HG03045 (cell line): Measurements from ENCODE around the gene PHLDB3.
A peak's percentile ranks its signal among the peaks of the same experiment; 100 is the strongest.
"Not testable (repeated sequence)": the region's sequence is repeated elsewhere in the genome, so short reads cannot be mapped to it uniquely, and the experiment has no call there.

Experiments
- ATAC-seq: cut with Tn5 transposase; IDR thresholded peaks from one replicate; pipeline ENCODE4 v1.9.1; 2021; ENCODE audit warnings: mild to moderate bottlenecking, moderate library complexity; ENCODE audit not compliant: unreplicated experiment

PHLDB3 gene

GRCh38 chr19:43504426-43505185 lies at the start of gene PHLDB3:
PHLDB3 (minus strand) TSS chr19:43504746; CDS start chr19:43504118, 628 bp downstream.
- peak; percentile 17 for ATAC-seq

- ATAC-seq, result no peak
Measured at GRCh38 chr19:43553656-43554055, 49.1 kb upstream of the PHLDB3 start.

- ATAC-seq, result no peak
Measured at GRCh38 chr19:43552616-43553015, 48.1 kb upstream of the PHLDB3 start.

- ATAC-seq, result no peak
Measured at GRCh38 chr19:43552198-43552450, 47.6 kb upstream of the PHLDB3 start.

- no peak for ATAC-seq
Measured at GRCh38 chr19:43551399-43552197, 47.1 kb upstream of the PHLDB3 start.

- no peak for ATAC-seq
Measured at GRCh38 chr19:43548706-43549105, 44.2 kb upstream of the PHLDB3 start.

- not testable (repeated sequence) for ATAC-seq
Measured at GRCh38 chr19:43547926-43548325, 43.4 kb upstream of the PHLDB3 start.

- ATAC-seq, result no peak
Measured at GRCh38 chr19:43546581-43546980, 42.0 kb upstream of the PHLDB3 start.

GRCh38 chr19:43545981-43546380 lies 41.4 kb upstream of the PHLDB3 start:
- no peak for ATAC-seq

GRCh38 chr19:43545276-43545675 lies 40.7 kb upstream of the PHLDB3 start:
- ATAC-seq, result no peak

- no peak for ATAC-seq
Measured at GRCh38 chr19:43544077-43544476, 39.5 kb upstream of the PHLDB3 start.

- no peak for ATAC-seq
Measured at GRCh38 chr19:43541920-43542650, 37.5 kb upstream of the PHLDB3 start.

GRCh38 chr19:43540381-43540780 lies 35.8 kb upstream of the PHLDB3 start:
- no peak for ATAC-seq

GRCh38 chr19:43538922-43539321 lies 34.4 kb upstream of the PHLDB3 start:
- no peak for ATAC-seq

GRCh38 chr19:43534816-43535761 lies 30.5 kb upstream of the PHLDB3 start:
- ATAC-seq, result no peak

- ATAC-seq, result no peak
Measured at GRCh38 chr19:43534305-43534815, 29.8 kb upstream of the PHLDB3 start.

GRCh38 chr19:43533546-43534304 lies 29.2 kb upstream of the PHLDB3 start:
- peak; percentile 59 for ATAC-seq

GRCh38 chr19:43532962-43533545 lies 28.5 kb upstream of the PHLDB3 start, which contains the start of gene ZNF575:
ZNF575 (plus strand) TSS chr19:43533188; CDS start chr19:43534423, 1,235 bp downstream.
- ATAC-seq, result peak; percentile 62

- no peak for ATAC-seq
Measured at GRCh38 chr19:43532571-43532961, 28.0 kb upstream of the PHLDB3 start.
